Measurements from ENCODE around the gene PSG7.
"Not testable (repeated sequence)": the region's sequence is repeated elsewhere in the genome, so short reads cannot be mapped to it uniquely, and the experiment has no call there.

Gene PSG7

DNA sequence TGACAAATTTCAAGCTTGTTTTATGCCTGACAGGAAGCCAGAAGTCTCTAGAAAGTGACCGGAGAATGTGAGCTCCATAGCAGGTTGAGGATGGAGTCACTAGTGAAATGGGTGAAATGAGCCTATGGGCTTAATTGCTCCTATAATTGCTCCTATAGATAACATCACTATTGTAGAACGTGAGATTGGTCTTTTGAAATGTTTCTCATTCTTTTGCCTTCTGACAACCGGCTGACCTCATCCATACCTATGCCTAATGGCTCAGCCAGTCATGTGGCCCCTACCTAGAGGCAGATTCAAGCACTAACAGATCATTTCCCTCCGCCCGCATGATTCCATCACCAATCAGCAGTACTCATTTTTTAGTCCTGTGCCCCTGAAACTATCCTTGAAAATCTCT, 23.5 kb downstream of the PSG7 start:
- DNase-seq (ENCODE audit: low spot score) = not testable (repeated sequence)

- not testable (repeated sequence) for DNase-seq (ENCODE audit: low spot score)
These were observed 24.1 kb downstream of the PSG7 start for GRCh38 chr19:42912941-42913340.

DNA sequence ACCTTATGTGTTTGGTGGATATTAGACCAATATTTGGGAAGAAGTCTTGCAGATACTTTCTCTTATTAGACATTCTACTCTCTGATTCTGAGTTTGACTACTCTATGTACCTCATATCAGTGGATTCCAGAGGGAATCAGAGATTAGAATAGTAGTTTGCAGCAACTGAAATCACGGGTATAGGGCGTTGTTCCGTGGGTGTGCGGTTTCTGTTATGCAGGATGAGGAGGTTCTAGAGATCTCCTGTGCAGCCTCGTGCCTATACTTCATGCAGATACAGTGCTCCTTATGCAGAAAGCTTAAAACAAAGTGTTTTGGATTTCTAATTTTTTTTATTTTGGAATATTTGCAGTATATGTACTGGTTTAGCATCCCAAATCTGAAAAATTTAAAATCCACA, 25.3 kb downstream of the PSG7 start:
- not testable (repeated sequence) for DNase-seq (ENCODE audit: low spot score)

DNA sequence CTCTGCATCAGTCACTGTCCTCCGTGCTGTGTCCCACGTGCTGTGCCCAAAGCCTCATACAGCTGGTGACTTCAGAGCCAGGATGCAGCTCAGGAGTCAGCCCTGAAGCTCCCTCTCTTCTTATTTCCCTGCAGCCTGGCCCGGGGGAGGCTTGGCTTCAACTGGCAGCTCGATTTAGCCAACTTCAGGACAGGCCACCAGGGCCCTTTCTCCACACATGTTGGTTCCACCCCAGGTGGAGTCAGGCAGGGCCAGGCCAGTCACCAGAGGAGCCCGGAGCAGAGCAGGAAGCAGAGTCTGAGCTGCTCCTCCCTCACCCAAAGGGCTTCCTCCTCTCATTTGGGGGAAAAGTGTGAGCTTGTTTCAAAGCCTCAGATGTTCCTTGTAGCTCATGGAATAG, 30.8 kb downstream of the PSG7 start:
- DNase-seq (ENCODE audit: low spot score) = not testable (repeated sequence)

GRCh38 chr19:42900561-42900960, 36.4 kb downstream of the PSG7 start:
- DNase-seq (ENCODE audit: low spot score) = not testable (repeated sequence)

- DNase-seq (ENCODE audit: low spot score) = not testable (repeated sequence)
These were observed 37.3 kb downstream of the PSG7 start for GRCh38 chr19:42899674-42900073.

DNA sequence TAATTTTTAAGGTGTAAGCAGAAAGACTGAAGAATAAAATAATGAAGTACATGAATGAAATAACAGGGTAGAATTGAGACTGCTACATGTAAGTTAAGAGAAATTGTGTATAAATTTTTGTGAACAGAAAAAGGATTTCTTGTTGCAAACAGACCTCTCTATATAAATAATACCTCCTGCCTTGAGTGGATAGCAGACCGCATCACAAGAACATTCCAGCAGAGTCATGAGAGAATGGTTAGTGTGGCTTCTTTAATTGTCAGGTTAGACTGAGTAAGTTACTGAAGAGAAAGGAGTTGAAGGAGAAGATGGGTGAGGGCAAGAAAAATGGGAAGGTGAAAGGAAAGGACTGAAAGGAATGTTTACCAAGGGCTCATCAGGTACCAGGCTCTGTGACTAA, 37.9 kb downstream of the PSG7 start:
- not testable (repeated sequence) for DNase-seq (ENCODE audit: low spot score)

- DNase-seq (ENCODE audit: low spot score) = not testable (repeated sequence)
These were observed 38.4 kb downstream of the PSG7 start for GRCh38 chr19:42898656-42899055.

GRCh38 chr19:42897729-42898128, 39.3 kb downstream of the PSG7 start:
- not testable (repeated sequence) for DNase-seq (ENCODE audit: low spot score)

GRCh38 chr19:42890446-42890845, 46.6 kb downstream of the PSG7 start:
- not testable (repeated sequence) for DNase-seq (ENCODE audit: low spot score)

- DNase-seq (ENCODE audit: low spot score) = not testable (repeated sequence)
These were observed 49.0 kb downstream of the PSG7 start for GRCh38 chr19:42887876-42888445.

- DNase-seq (ENCODE audit: low spot score) = not testable (repeated sequence)
These were observed 54.3 kb downstream of the PSG7 start for GRCh38 chr19:42882730-42883129.

- DNase-seq (ENCODE audit: low spot score) = not testable (repeated sequence)
These were observed 55.0 kb downstream of the PSG7 start for GRCh38 chr19:42882010-42882409.

- not testable (repeated sequence) for DNase-seq (ENCODE audit: low spot score)
These were observed 55.7 kb downstream of the PSG7 start for GRCh38 chr19:42881279-42881678.

DNA sequence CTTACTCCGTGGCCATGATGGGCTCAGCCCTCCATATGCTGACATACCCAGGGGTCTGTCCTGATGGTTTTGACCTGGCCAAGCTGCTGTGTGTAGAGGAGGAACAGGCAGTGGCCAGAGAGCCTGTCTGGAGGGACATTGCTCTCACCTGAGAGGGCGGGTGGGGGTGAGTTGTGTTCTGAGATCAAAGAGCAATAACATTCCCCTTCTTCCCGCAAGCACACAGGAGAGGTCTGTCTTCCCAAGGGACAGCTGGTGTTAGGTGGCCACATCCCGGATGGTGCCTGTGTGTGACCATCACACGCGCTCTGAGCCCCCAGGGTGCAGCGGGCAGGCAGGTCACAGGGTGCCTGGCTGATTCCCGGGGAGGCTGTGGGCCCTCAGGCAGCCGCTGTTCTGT, 56.4 kb downstream of the PSG7 start:
- not testable (repeated sequence) for DNase-seq (ENCODE audit: low spot score)

- no peak for DNase-seq (ENCODE audit: low spot score)
These were observed 57.4 kb downstream of the PSG7 start, which contains the start of gene PSG1 for GRCh38 chr19:42879613-42880012. PSG1 (minus strand) TSS chr19:42879713; CDS start chr19:42879581, 132 bp downstream.

DNA sequence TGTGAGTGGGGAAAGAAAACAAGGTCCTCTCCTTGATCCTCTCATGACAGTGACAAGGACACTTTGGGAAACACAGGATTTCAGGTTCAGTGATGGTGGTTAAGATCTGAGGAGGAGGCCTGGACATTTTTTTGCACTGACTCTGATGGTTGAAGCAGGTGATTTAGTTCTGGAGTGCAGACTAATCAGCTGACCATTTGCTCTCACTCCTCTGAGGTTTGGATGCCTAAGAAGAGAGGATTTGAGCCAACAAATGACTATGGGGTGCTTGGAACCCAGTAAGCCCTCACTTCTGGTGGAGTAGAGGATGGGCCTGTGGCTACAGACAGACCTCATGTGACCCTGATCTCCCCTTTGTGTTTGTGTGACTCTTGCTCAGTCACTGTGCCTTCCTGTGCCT, 60.4 kb downstream of the PSG7 start:
- not testable (repeated sequence) for DNase-seq (ENCODE audit: low spot score)

DNA sequence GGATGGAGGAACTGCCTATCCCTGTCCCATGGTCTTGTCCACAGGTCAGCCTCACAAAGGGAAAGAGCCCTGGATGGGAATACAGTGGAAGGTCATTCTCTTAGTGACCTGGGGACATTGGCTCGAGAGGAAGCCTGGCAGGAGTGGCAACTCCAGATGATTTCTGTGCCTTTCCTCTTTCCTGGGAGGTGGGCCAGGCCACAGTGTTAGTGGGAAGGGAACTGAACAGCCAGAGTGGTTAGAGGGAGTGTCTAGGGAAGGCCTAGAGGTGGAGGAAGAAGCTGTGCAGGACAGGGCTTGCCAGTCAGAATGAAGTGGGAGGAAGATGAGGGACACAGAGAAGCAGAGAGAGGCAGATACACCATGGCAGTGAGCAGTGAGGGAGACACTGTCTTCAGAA, 61.1 kb downstream of the PSG7 start:
- DNase-seq (ENCODE audit: low spot score) = not testable (repeated sequence)

DNA sequence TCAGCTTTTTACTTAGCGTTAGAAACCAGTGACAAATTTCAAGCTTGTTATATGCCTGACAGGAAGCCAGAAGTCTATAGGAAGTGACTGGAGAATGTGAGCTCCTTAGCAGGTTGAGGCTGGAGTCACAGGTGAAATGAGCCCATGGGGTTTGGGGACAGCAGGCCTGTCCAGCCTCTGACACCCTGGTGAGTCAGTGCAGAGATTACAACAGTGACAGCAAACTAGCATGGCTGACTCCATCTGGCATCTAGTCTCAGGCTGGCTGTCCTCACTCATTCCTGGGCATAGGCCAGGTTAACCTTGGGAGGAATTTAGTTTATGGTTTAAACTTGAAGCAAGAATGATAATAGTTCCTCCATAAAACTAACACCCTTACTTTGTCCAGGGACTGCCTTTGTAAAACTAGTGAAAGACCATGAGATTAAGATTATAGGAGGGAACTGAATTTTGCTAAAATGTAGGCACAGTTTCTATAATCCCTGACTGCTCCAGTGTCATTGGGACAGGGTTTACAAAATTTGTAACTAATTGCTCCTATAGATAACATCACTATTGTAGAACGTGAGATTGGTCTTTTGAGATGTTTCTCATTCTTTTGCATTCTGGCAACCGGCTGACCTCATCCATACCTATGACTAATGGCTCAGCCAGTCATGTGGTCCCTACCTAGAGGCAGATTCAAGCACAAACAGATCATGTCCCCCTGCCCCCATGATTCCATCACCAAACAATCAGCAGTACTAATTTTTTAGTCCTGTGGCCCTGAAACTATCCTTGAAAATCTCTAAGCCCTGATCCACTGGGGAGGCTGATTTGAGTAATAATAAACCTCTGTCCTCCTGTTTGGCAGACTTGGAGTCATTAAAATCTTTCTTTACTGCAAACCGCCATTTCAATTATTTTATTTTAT, 61.9 kb downstream of the PSG7 start:
- not testable (repeated sequence) for DNase-seq (ENCODE audit: low spot score)

DNA sequence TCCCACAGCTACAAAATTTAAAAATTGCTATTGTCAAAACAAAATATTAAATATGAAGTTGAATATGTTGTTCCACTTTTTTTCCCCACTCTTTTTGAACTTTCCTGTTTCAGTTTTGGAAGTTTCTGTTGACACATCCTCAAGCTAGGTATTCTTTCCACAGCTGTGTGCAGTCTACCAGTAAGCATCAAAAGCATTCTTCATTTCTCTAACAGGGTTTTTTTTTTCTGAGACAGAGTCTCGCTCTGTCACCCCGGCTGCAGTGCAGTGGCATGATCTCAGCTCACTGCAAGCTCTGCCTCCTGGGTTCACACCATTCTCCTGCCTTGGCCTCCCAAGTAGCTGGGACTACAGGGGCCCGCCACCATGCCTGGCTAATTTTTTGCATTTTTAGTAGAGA, 62.9 kb downstream of the PSG7 start:
- not testable (repeated sequence) for DNase-seq (ENCODE audit: low spot score)

All from Ammon's horn (tissue), 1 donor.